SH-SY5Y (cell line): ENCODE results near the gene APH1A.

Experiments used
- GATA2 ChIP-seq: IDR thresholded peaks from 2 replicates; pipeline ENCODE4 v1.6.1; 2011; ENCODE audit warnings: mild to moderate bottlenecking, low read depth, low read length
- GATA3 ChIP-seq: IDR thresholded peaks from 2 replicates; pipeline ENCODE4 v1.6.1; 2011; ENCODE audit warnings: low read depth, mild to moderate bottlenecking, low read length, moderate library complexity

- no peak for TF ChIP-seq GATA2
- no peak for TF ChIP-seq GATA3
Measured at GRCh38 chr1:150221552-150221951, 47.3 kb downstream of the APH1A start.
